HK-2 (cell line): Measurements from ENCODE around the gene SNAPC4.
A peak's percentile ranks its signal among the peaks of the same experiment; 100 is the strongest.

ENCODE experiments used
- DNase-seq: peaks from one replicate; pipeline ENCODE4 v3.0.0-alpha.2; 2018; ENCODE audit not compliant: unreplicated experiment

The SNAPC4 gene, protein sequence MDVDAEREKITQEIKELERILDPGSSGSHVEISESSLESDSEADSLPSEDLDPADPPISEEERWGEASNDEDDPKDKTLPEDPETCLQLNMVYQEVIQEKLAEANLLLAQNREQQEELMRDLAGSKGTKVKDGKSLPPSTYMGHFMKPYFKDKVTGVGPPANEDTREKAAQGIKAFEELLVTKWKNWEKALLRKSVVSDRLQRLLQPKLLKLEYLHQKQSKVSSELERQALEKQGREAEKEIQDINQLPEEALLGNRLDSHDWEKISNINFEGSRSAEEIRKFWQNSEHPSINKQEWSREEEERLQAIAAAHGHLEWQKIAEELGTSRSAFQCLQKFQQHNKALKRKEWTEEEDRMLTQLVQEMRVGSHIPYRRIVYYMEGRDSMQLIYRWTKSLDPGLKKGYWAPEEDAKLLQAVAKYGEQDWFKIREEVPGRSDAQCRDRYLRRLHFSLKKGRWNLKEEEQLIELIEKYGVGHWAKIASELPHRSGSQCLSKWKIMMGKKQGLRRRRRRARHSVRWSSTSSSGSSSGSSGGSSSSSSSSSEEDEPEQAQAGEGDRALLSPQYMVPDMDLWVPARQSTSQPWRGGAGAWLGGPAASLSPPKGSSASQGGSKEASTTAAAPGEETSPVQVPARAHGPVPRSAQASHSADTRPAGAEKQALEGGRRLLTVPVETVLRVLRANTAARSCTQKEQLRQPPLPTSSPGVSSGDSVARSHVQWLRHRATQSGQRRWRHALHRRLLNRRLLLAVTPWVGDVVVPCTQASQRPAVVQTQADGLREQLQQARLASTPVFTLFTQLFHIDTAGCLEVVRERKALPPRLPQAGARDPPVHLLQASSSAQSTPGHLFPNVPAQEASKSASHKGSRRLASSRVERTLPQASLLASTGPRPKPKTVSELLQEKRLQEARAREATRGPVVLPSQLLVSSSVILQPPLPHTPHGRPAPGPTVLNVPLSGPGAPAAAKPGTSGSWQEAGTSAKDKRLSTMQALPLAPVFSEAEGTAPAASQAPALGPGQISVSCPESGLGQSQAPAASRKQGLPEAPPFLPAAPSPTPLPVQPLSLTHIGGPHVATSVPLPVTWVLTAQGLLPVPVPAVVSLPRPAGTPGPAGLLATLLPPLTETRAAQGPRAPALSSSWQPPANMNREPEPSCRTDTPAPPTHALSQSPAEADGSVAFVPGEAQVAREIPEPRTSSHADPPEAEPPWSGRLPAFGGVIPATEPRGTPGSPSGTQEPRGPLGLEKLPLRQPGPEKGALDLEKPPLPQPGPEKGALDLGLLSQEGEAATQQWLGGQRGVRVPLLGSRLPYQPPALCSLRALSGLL (N-terminal part only)

DNA sequence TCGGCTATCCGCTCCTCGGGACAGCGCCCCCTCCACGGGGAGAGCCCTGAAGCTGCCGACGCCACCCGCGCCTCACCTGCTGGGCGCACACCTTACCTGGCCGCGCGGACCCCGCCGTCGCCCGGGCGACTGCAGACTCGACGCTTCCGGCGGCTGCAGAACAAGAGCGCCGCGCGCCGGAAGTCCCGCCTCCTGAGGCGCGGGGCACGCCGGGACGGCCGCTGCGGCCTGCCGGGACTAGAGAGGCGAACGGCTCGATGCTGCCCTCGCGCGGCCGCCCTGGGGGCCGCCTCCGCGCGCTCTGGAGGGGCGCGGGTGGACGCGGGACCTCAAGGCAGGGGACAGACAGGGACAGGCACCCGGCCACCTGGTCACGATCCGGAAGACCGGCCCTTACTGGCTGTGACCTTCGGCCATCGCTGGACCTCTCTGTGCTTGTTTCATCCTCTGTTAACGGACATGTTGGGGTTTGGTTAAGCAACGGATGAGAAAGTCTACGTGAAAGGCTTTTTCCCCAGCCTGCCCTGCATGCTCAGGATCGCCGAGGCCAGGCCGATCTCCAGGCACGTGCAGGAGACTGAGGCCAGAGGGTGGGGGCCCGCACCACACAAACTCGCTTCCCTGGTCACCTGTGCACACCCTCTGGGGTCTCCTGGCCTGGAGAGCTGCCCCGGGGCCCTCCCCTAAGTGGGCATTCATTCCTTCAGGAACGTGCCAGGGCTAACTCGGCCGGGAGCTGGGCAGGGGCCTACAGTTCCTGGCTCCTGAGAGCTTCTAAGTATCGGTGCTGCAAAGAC lies at the start of gene SNAPC4:
SNAPC4 (minus strand) TSS at position 133 of the 797 bp plus-strand sequence. CDS start 1,742 bp downstream, outside the sequence.
- DNase-seq, result peak; percentile 87

DNA sequence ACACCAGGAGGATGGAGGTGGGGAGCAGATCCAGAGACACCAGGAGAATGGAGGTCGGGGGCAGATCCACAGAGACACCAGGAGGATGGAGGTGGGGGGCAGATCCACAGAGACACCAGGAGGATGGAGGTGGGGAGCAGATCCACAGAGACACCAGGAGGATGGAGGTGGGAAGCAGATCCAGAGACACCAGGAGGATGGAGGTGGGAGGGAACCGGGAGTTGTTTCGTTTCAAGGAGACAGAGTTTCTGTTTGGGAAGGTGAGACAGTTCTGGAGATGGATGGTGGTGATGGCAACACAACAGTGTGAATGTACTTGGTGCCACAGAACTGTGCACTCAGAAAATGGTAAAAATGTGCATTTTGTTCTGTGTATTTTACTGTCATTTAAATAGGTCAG lies 48.7 kb upstream of the SNAPC4 start:
- no peak for DNase-seq

DNA sequence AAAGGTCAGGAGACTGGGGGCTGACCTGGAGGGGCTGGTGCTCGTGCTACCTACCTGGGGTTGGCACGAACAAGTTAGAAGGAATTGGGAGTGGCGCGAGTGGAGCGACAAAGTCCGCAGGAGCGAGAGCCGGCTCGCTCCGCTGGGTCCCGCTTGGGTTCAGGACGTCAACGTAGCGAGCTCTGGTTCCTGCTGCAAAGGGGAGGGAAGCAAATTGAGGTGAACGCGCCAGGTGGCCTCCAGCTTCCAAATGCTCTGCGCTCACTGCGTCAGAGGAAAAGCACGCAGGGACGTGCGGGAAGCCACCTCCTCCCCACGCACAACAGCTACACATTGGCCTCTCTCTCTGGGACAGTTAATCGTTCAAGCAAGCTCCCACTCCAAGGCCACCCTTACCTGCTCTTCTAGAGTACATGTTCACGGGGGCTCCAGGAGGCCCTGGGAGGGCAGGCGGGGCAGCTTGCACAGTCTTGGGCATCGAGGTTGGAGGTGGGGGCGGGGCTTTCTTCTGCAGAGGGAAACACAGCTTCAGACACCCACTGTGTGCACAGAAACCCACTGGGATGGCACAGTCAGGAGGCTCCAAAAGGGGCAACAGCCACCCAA lies 47.3 kb upstream of the SNAPC4 start:
- no peak for DNase-seq

DNA sequence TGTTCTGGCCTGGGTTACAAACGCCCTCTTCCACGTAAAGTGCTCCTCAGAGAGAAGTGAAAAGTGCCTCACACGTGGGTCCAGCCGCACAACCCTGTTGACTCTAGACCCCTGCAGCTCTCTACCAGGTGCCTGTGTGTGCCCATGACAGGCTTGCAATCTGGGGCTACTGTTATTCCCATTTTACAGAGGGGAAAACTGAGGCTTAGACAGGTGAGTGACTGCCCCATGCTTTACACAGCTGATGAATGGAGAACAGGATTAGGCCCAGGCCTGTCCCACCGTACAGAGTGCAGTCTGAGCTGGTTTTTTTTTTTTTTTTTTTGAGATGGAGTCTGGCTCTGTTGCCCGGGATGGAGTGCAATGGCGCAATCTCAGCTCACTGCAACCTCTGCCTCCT lies 45.8 kb upstream of the SNAPC4 start:
- no peak for DNase-seq

DNA sequence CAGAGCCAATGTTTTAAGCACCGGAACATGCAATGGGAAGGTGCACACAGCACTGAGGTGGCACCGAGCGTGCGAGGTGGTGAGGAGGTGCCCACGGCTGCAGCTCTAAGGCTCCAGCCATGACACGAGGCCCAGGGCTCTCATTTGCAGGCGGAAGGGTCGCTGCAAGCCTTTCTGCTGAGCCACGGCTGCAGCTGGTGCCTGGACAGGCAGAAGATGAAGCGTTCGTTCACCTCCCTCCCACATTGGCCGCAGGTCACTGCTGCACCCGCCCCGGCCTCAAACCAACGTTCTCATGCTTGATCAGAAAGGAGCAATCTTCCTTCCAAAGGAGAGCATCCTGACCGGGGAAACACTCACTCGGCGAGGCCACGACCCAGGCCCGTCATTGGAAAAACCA lies 44.1 kb upstream of the SNAPC4 start:
- DNase-seq, result no peak

DNA sequence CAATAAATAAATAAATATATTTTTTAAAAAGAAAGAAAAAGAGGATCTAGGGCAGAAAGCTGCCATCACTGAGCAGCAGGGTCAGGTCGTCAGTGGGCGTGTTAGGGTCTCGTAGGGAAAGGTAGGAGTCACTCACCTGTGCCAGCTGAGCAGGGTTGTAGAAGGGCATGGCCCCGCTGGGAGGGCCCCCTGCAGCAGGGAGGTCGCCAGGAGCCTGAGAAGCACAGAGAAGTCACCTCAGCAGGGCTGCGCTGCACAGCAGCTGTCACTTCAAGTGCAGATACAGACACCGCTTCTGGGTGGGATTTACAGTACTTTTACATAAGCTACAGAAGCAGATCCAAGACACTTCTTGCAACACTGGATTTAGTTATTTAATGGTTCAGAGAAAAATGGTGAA lies 43.7 kb upstream of the SNAPC4 start:
- no peak for DNase-seq

DNA sequence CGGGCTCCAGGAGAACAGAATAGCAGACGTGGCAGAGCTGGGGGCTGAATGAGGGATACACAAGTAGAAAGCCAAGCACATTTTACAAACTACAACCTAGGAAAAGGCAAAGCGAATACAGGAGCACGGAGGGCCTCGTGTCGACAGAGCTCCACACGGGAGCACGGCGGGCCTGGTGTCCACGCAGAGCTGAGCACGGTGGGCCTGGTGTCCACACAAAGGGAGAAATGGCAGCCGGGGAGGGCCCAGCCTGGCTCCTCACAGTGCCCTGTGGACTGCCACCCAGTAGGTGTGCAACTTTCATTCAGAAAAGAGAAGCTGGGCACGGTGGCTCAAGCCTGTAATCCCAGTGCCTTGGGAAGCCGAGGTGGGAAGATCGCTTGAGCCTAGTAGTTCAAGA lies 43.1 kb upstream of the SNAPC4 start:
- no peak for DNase-seq

DNA sequence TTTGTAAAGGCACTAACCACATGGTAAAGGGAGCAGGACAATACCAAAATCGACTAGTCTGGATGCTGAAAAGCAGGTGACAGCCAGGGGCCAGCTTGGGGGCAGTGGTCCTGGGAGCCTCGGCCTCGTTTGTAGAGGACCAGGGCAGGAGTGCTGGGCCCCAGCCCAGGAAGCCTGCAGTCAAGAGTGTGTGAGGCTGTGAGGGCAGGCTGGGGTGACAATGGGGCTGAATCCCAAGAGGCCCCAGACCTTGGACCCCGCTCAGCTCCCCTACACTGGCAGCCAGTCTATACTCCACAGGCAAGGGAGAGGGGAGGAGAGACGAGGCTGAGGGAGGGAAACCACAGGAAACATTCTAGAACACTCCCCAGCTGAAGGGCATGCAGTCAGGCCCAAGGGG lies 42.3 kb upstream of the SNAPC4 start:
- no peak for DNase-seq

DNA sequence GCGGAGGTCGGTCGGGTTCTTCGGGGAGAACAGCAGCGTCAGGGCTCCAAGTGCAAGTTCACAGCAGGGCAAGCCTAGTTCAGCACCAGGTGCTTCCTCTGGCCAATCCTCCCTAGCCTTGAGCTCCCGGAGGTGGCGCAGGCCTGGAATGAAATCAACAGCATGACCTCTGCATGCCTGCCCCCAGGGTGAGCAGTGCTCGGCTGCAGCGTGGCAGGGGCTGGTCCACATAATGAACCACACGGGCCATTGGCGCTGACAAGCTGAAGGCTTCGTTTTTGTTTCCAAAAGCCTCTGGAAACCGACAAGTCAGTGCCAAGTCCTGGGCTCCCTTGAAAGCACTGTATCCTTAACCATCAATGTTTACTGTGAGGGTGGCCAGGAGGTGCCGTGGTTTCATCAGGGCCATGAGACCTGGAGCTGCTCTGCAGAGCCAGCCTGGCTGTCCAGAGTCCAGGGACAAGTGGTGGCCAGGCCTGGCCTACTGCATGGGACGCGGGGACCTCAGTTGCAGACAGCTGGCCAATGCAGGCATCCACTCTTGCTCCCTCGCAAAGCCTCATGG lies 41.8 kb upstream of the SNAPC4 start:
- DNase-seq, result no peak

DNA sequence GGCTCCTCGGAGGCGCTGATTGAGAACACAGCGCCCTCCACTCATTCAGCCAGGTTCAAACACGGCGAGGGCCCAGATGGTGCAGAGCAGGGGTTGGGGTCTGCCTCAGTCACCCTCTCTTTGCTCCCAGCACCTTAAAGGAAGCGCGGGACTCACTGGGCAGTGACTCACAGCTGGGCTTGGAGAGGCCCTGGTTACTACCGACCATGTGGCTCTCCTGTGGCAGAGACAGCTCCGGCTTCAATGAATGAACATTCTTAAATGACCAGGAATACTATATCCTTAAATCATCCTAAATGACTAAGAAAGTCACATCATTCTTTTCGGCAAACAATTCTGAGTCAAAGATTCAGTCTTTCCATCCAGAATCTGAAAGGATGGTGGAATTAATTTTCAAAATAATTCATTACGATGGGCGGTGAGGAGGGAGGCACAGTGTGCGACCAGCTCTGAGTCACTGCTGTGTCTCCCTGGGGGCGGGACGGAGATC lies 41.3 kb upstream of the SNAPC4 start:
- peak; percentile 25 for DNase-seq

DNA sequence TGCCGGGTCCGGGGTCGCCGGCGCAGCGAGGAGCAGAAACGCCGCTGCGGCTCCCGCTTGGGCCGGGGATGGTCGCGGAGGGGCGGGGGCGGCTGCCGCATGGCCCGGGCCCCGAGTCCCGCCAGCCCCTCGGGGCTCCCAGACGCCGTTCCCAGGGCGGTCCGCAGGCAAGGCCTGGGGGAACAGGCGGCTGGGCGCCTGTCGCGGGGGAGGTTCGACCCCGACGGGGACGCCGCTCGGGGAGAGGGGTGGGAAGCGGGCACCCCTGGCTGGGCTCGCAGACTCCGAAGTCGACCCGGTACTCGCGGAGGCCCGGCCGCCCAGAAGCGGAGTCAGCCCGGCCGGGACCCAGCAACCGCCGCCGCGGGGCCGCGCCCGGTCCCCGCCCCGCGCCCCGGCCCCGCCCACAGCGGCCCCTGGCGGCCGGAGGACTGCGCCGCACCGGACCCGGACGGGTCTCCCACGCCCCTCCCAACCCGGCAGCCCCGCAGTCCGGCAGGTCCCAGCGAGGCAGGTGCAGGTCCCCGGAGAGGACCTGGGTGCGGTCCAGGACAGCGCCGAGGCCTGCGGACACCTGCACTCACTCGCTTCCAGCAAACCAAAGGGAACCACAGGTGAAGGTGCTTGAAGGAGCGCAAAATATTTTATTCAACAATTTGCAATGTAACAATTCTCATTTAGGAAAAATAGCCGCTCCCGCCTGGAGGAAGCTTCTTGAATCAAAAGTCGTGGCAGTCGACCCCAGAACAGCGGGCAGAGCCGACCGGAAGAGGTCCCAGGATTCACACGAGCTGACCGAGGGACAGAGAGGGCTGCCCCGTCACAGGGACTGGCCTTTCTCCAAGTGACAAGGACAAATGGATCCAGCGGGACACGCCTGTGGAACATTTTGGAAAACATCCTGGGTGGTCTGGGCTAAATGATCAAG lies 39.8 kb upstream of the SNAPC4 start, which contains the start of gene INPP5E:
INPP5E (minus strand) TSS at position 365 of the 928 bp plus-strand sequence. CDS start 426 bp downstream, outside the sequence.
- peak; percentile 80 for DNase-seq

DNA sequence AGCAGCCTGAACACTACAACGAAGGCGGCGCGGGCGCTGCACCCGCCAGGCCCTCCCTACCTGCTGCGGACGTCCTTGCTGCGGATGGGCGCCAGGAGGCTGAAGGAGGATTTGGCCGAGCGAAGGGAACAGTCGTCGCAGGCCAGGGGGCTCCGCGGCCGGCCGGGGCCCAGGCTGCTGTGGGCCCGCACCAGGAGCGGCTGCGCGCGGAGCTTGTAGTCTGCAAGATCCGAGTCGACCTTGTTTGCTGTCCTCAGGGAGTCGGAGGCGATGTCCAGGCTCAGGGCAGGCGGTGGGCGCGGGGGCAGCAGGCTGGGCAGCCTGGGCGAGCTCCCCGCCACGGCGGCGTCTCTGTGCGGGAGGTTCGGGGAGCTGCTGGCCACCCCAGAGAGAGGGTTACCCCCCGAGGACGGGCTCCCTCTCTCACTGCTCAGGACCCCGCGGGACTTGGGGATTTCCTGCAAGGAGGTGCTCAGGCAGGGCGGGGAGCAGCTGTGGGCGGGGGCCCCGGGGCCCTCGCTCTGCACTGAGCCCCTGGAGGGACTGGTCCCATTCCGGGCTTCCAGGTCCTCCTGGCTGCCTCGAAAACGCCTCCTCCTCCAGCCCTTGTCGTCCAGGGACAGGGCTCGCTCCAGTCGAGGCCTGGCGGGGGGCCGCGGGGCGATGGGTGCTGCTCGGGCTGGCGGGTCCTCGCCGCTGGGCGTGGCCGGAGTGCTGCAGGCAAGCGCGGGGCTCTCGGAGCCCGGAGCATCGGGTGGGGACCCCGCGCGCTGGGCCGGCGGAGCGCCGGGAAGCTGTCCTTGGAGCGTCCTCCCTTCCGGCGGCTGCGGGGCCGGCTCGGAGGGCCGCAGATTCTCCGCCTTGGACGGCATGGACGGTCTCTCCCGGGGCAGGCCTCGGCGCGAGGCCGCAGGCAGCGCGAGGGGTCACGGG lies 38.8 kb upstream of the SNAPC4 start:
- DNase-seq, result peak; percentile 64

DNA sequence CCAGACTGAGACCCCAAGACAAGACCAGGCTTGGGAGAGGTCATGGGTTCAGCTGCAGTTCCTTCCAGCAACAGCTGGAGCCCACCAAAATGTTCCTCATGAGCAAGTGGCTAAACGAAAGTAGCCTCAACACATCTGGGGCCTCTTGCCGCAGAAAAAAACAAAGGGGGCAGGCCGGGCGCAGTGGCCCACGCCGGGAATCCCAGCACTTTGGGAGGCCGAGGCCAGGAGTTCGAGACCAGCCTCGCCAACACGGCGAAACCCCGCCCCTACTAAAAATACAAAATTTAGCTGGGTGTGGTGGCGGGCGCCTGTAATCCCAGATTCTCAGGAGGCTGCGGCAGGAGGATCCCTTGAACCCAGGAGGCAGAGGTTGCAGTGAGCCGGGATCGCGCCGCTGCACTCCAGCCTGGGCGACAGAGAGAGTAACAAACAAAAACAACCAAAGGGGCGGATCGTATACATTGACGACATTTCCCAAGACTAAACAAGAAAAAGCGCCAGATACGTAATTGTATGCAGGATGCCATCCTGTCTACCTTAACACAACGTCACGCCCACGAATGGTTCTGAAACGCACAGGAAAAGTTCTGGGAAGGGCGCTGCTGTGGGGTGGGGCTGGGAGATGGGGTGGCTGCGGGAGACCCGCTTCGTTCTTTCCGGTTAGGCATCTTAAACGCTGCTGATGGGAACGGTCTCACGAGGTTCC lies 38.0 kb upstream of the SNAPC4 start:
- no peak for DNase-seq

DNA sequence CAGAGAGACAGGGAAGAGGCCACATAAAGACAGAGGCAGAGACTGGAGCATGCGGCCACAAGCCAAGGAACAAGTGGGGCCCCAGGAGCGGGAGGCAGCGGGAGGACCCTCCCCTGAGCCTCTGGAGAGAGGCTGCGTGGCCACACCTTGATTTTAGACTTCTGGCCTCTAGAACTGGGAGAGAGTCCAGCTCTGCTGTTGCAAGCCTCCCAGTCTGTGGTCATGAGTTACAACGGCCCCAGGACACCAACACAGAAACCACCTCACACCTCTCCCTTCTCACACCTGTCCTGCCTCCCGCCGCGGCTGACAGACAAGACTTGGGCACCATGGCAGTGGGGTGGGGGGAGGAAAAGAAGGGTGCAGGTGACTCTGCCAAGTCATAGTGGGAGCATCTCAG lies 37.5 kb upstream of the SNAPC4 start:
- DNase-seq, result no peak

DNA sequence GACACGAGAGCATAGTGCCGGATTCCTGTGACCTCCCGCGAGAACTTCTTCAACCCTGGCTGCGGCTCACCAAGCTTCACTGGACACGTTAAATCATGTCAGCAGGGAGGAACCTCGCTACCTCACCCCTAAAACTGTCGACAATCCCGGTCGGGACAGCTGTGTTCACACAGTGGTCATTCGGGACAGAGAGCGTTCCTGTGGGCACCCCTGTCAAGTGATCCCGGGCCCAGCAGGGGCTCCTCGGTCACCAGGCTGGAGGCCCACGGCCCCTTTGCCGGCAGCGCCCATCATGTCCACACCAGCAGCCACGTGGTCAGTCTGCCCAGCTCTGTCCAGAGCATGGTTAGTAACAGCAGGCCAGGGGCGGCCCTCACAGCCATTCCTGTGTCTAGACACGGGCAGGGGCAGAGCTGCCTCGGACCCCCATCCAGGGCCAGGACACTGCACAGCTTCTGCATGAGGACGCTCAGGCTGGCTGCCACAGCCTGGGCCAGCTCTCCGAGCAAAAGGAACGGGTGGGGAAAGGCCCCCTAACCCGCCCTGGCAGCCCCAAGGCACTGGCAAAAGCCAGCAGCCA lies 36.2 kb upstream of the SNAPC4 start:
- DNase-seq, result no peak

DNA sequence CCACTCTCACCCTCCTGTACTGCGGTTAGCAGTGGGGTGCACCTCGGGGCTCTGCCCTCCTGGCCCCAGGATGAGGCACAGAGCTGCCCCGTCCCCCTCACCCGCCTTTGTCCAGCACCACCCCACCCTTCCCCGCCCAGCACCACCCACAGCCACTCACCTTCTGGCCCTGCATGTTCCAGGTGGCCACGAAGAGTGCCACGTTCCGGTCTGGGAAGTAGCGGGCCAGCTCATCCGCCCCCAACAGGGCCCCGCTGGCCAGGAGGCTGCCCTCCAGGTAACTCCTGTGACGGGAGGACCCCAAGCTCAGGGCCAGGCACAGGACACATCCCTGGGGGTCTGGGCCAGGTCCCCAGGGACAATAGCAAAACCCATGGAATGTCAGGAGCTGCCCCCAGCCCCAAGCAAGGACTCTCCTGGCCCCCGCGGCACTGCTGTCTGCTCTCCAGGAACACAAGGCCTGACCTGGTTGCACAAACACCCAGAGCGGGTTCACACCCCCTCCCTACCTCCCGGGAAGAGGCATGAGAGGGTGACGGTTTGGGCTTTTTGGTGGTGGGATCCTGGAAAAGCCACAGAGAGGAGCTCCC lies 34.7 kb upstream of the SNAPC4 start:
- no peak for DNase-seq
